Endothelial cell of umbilical vein (primary cell): ENCODE data around the gene PDS5B. TPM values are rescaled to one million over a fixed set of nuclear protein-coding genes. Genes with fewer than 3 reads are reported as not detected.

Experiments used
- BruUV-seq: library from RNA; stranded (reverse); fragments of 400-500 nt; replicated peaks from 2 replicates; lab custom pipeline; 2021; lab: Mats Ljungman, UMichigan
- CTCF ChIA-PET: fragments of 300-600, 350-600 bp; sonication (Branson Sonifier 250); formaldehyde crosslinking; loops from one replicate; lab custom pipeline; 2021; ENCODE audit warnings: antibody characterized with exemption, inconsistent platforms; lab: Charles Lee
- POLR2A ChIA-PET: fragments of 300-600, 350-600 bp; sonication (Branson Sonifier 250); formaldehyde crosslinking; loops from one replicate; lab custom pipeline; 2021; ENCODE audit warnings: antibody characterized with exemption, inconsistent platforms; lab: Charles Lee
- DNase-seq: peaks from one replicate; pipeline ENCODE4 v3.0.0-alpha.2; 2011; ENCODE audit warnings: low read depth, low spot score
- FAIRE-seq: peaks from 2 replicates; lab custom pipeline; 2011; peaks lifted over from hg19 to GRCh38; lab: Jason Lieb, UNC
- H2AFZ ChIP-seq: 2 replicates; pipeline ENCODE4 v1.6.0; 2012; ENCODE audit warnings: low read depth, low read length, control low read depth, inconsistent platforms
- H3K27ac ChIP-seq: 2 replicates; pipeline ENCODE4 v1.5.1; 2011; ENCODE audit warnings: low read depth, mild to moderate bottlenecking, control low read depth, low read length, moderate library complexity; ENCODE audit not compliant: insufficient read depth
- H3K27me3 ChIP-seq, 2 experiments: 2 replicates each; pipeline versions ENCODE4 v1.6.0 to v1.6.1; 2011; ENCODE audit warnings: low read length in 2 of 2, mixed read lengths in 1 of 2; ENCODE audit not compliant: control insufficient read depth in 2 of 2, insufficient read depth in 2 of 2
- H3K36me3 ChIP-seq, 2 experiments: 2 replicates in 1 of 2; 3 replicates in 1 of 2; pipeline ENCODE4 v1.5.1; 2011; ENCODE audit warnings: low read length in 2 of 2, mild to moderate bottlenecking in 1 of 2, moderate library complexity in 1 of 2; ENCODE audit not compliant: control insufficient read depth in 2 of 2, insufficient read depth in 2 of 2; ENCODE audit errors: extremely low read depth in 1 of 2
- H3K4me1 ChIP-seq: 3 replicates; pipeline ENCODE4 v1.5.1; 2011; ENCODE audit warnings: mild to moderate bottlenecking, low read length; ENCODE audit not compliant: control insufficient read depth, insufficient read depth; ENCODE audit errors: extremely low read depth
- H3K4me2 ChIP-seq: 2 replicates; pipeline ENCODE4 v1.6.1; 2011; ENCODE audit warnings: low read length, control low read depth, mixed read lengths; ENCODE audit not compliant: insufficient read depth
- H3K4me3 ChIP-seq, 3 experiments: fragments of 200-600 bp in 1 of 3; sonication (generic), shearing (Covaris generic) in 1 of 3; replicated peaks in 1 of 3; 2 replicates each; pipeline ENCODE4 v1.5.1; 2011 to 2016; ENCODE audit warnings: control low read depth in 3 of 3, low read length in 3 of 3, mild to moderate bottlenecking in 2 of 3, inconsistent platforms in 1 of 3, low read depth in 1 of 3, moderate library complexity in 1 of 3; ENCODE audit not compliant: insufficient read depth in 1 of 3
- H3K79me2 ChIP-seq: 2 replicates; pipeline ENCODE4 v1.6.0; 2012; ENCODE audit warnings: low read length, inconsistent platforms; ENCODE audit not compliant: control insufficient read depth, insufficient read depth
- H3K9ac ChIP-seq: replicated peaks from 2 replicates; pipeline ENCODE3; 2011; ENCODE audit warnings: low read length, control low read depth; ENCODE audit not compliant: insufficient read depth; ENCODE audit errors: extremely low read depth
- H3K9me1 ChIP-seq: replicated peaks from 3 replicates; pipeline ENCODE4 v1.6.0; 2011; ENCODE audit warnings: mild to moderate bottlenecking, low read length; ENCODE audit not compliant: control insufficient read depth, insufficient read depth; ENCODE audit errors: extremely low read depth
- H3K9me3 ChIP-seq: replicated peaks from 2 replicates; pipeline ENCODE4 v1.5.1; 2012; ENCODE audit warnings: low read length, inconsistent platforms; ENCODE audit not compliant: control insufficient read depth, insufficient read depth
- H4K20me1 ChIP-seq: replicated peaks from 2 replicates; pipeline ENCODE3; 2011; ENCODE audit warnings: mild to moderate bottlenecking, low read length; ENCODE audit not compliant: control insufficient read depth, insufficient read depth; ENCODE audit errors: extremely low read depth
- CTCF ChIP-seq, 2 donors: IDR thresholded peaks; 1 replicate in 1 of 2; 2 replicates in 1 of 2; pipeline ENCODE4 v1.5.1; 2011; ENCODE audit warnings: low read length in 2 of 2, mild to moderate bottlenecking in 2 of 2, moderate library complexity in 2 of 2, control low read depth in 1 of 2, inconsistent platforms in 1 of 2, low read depth in 1 of 2; ENCODE audit not compliant: insufficient read depth in 1 of 2; ENCODE audit errors: extremely low read depth in 1 of 2
- EZH2 ChIP-seq: IDR thresholded peaks from 2 replicates; pipeline ENCODE4 v1.6.1; 2012; ENCODE audit warnings: borderline replicate concordance, low read depth, mild to moderate bottlenecking, moderate library complexity, low read length, inconsistent platforms; ENCODE audit not compliant: severe bottlenecking
- FOS ChIP-seq: IDR thresholded peaks from 2 replicates; pipeline ENCODE4 v1.6.1; 2011; ENCODE audit warnings: mild to moderate bottlenecking, low read length, moderate library complexity, borderline replicate concordance; ENCODE audit not compliant: insufficient read depth
- GATA2 ChIP-seq: IDR thresholded peaks from 2 replicates; pipeline ENCODE4 v1.7.0; 2011; ENCODE audit warnings: low read depth, mild to moderate bottlenecking, moderate library complexity, mixed read lengths, low read length; ENCODE audit not compliant: insufficient read length, insufficient read depth
- JUN ChIP-seq: IDR thresholded peaks from 2 replicates; pipeline ENCODE4 v1.6.1; 2011; ENCODE audit warnings: borderline replicate concordance, low read depth; ENCODE audit not compliant: insufficient read length, insufficient read depth
- MAX ChIP-seq: IDR thresholded peaks from 2 replicates; pipeline ENCODE4 v1.6.1; 2011; ENCODE audit not compliant: insufficient read depth, insufficient read length
- MYC ChIP-seq: IDR thresholded peaks from one replicate; pipeline ENCODE4 v1.6.1; 2011; ENCODE audit warnings: mild to moderate bottlenecking, low read depth, low read length
- POLR2A ChIP-seq: IDR thresholded peaks from 2 replicates; pipeline ENCODE4 v1.6.1; 2012; ENCODE audit warnings: low read depth, mild to moderate bottlenecking, control low read depth, low read length
- POLR2AphosphoS5 ChIP-seq: IDR thresholded peaks from 2 replicates; pipeline ENCODE4 v1.6.1; 2012; ENCODE audit warnings: low read depth, mild to moderate bottlenecking, control low read depth, low read length, moderate library complexity; ENCODE audit not compliant: insufficient read depth
- dilution Hi-C: fragments of 300-500 bp; cut with MboI; formaldehyde crosslinking; loops from one replicate; pipeline ENCODE4 v1.15.0; 2019; ENCODE audit warnings: low sequenced_read_pairs; ENCODE audit not compliant: extremely low pct_ligation_motif_present
- intact Hi-C: fragments of 100-400 bp; cut with micrococcal nuclease; formaldehyde crosslinking; loops from one replicate; pipeline ENCODE4 v1.10.0; 2022
- polyA plus RNA-seq, 4 experiments: library from polyadenylated mRNA; depleted of rRNA in 3 of 4; stranded (reverse) in 3 of 4; unstranded in 1 of 4; fragments of >200 nt; gene quantifications; 2 replicates each; pipeline versions ENCODE4 v1.2.1 to v1.2.3, GENCODE V29; 2011 to 2012; ENCODE audit warnings: missing spikeins in 1 of 4
- total RNA-seq: library from RNA; stranded (reverse); gene quantifications from 2 replicates; pipeline ENCODE4 v1.2.3, GENCODE V29; 2021

Gene PDS5B
- total and polyA plus RNA-seq, 2 donors (not counting 3 experiments of a cell fraction or from before 2014, with no cell fraction given): 3.9 to 40.3 TPM

- Histone ChIP-seq H2AFZ (no peak overlapping the region), H3K36me3 (no peaks in the 10 kb centered on the region), H3K9me3 (no peaks in the 10 kb centered on the region), H3K79me2 (no peaks in the 10 kb centered on the region), H3K4me2 (no peak overlapping the region), H3K9me1 (no peaks in the 10 kb centered on the region), H3K27ac (no peak overlapping the region), H3K4me3 (no peak overlapping the region), H3K4me1 (no peaks in the 10 kb centered on the region), H4K20me1 (no peaks in the 10 kb centered on the region), H3K9ac (no peak overlapping the region), H3K27me3 (no peaks in the 10 kb centered on the region)
- FAIRE-seq (no peak), DNase-seq (no peak)
- CTCF ChIA-PET: interaction anchor here (1.0 kb wide), 1 partner anchor 14 kb away, joined by 5 read pairs; no protein-coding TSS in a partner anchor
- POLR2A ChIA-PET: no interaction called here
- intact Hi-C loops (no loop called here), dilution Hi-C loops (no loop called here)
- BruUV-seq: no TSS peak
- no peak for TF ChIP-seq MYC
- TF ChIP-seq CTCF (IDR thresholded peaks at IDR 0.05; ENCODE audit: extremely low read depth in 1 of 2, insufficient read depth in 1 of 2, low read depth in 1 of 2, low read length in 2 of 2): no peak
- TF ChIP-seq POLR2A: no peak
- TF ChIP-seq POLR2AphosphoS5: no peak
- no peak for TF ChIP-seq FOS
- no peak for TF ChIP-seq EZH2
- no peak for TF ChIP-seq MAX
- no peak for TF ChIP-seq JUN
- no peak for TF ChIP-seq GATA2
Measured at GRCh38 chr13:32790731-32791130, 204.5 kb downstream of the PDS5B start.
